K562 (cell line): ENCODE results near the gene SCAMP5. TPM values are rescaled to one million over a fixed set of nuclear protein-coding genes. Genes with fewer than 3 reads are reported as not detected.

Source experiments
- ARID4B ChIP-seq: sonication (generic); formaldehyde crosslinking; IDR thresholded peaks from 2 replicates; pipeline ENCODE4 v1.8.0; 2022; ENCODE audit warnings: mild to moderate bottlenecking, missing genetic modification reagents
- BCL6 ChIP-seq: fragments of 250-450 bp; sonication (Bioruptor Pico); IDR thresholded peaks from 2 replicates; pipeline ENCODE4 v1.4.0; 2020
- CEBPZ ChIP-seq: fragments of 150-350 bp; IDR thresholded peaks from 2 replicates; pipeline ENCODE4 v1.6.1; 2014; ENCODE audit warnings: low read depth, mild to moderate bottlenecking, low read length, borderline replicate concordance
- CUX1 ChIP-seq: fragments of 200-800 bp; sonication (Bioruptor generic); IDR thresholded peaks from 2 replicates; pipeline ENCODE4 v1.6.1; 2016; ENCODE audit warnings: missing genetic modification characterization, missing compliant biosample characterization
- FOXP1 ChIP-seq: sonication (generic); formaldehyde crosslinking; IDR thresholded peaks from 2 replicates; pipeline ENCODE4 v1.8.0; 2022; ENCODE audit warnings: mild to moderate bottlenecking, missing genetic modification reagents
- GMEB1 ChIP-seq: fragments of 250-450 bp; sonication (Bioruptor Pico); IDR thresholded peaks from 2 replicates; pipeline ENCODE4 v1.4.0; 2020; ENCODE audit warnings: mild to moderate bottlenecking
- MTA2 ChIP-seq: fragments of 450-650 bp; IDR thresholded peaks from 2 replicates; pipeline ENCODE4 v1.6.1; 2016; ENCODE audit warnings: low read depth
- NCOA1 ChIP-seq: fragments of 450-650 bp; IDR thresholded peaks from 2 replicates; pipeline ENCODE4 v1.6.1; 2016; ENCODE audit warnings: low read depth
- SP1 ChIP-seq: sonication (generic); formaldehyde crosslinking; IDR thresholded peaks from 2 replicates; pipeline ENCODE4 v1.8.1; 2022; ENCODE audit warnings: mild to moderate bottlenecking, missing genetic modification reagents
- ZNF184 ChIP-seq: sonication (generic); formaldehyde crosslinking; IDR thresholded peaks from 2 replicates; pipeline ENCODE4 v1.5.0; 2020; ENCODE audit warnings: missing genetic modification reagents
- ZNF324 ChIP-seq: fragments of 250-450 bp; sonication (Bioruptor Pico); IDR thresholded peaks from 2 replicates; pipeline ENCODE4 v1.4.0; 2020; ENCODE audit warnings: mild to moderate bottlenecking
- ZNF778 ChIP-seq: fragments of 450-650 bp; formaldehyde crosslinking; IDR thresholded peaks from 2 replicates; pipeline ENCODE4 v1.4.0; 2020; ENCODE audit warnings: mild to moderate bottlenecking, moderate library complexity
- polyA plus RNA-seq, 8 experiments: library from polyadenylated mRNA; depleted of rRNA in 4 of 8; stranded (reverse) in 5 of 8; unstranded in 3 of 8; fragments of >200 nt; fragmentation: Nextera tagmentation in 2 of 8; fragmentation: Illumina TruSeq in 1 of 8; extraction: Ambion mirVana in 2 of 8; extraction: Trizol in 1 of 8; gene quantifications; 2 replicates each; pipeline versions ENCODE4 v1.2.1 to v1.2.3, GENCODE V29; 2011 to 2014; ENCODE audit warnings: inconsistent platforms in 1 of 8, missing spikeins in 1 of 8
- total RNA-seq, 7 experiments: library from RNA; depleted of rRNA in 6 of 7; stranded (reverse); fragments of >200 nt in 6 of 7; fragmentation: Illumina TruSeq in 2 of 7; extraction: Trizol in 2 of 7; gene quantifications; 2 replicates each; pipeline versions ENCODE4 v1.2.1 to v1.2.3, GENCODE V29; 2011 to 2021; ENCODE audit warnings: low replicate concordance in 1 of 7

Gene SCAMP5
- total and polyA plus RNA-seq, 9 of the 15 experiments (the other 6 are each of a cell fraction or from before 2014, with no cell fraction given): 0.09 to 0.29 (median 0.19) TPM; not detected in 5

GRCh38 chr15:75065851-75066509 lies 70.6 kb downstream of the SCAMP5 start (continued):
- TF ChIP-seq ARID4B (CRISPR knock-in tag) (no peak), CUX1 (CRISPR knock-in tag) (peak; percentile 91), MTA2 (peak; percentile 100), ZNF184 (no peak), GMEB1 (CRISPR knock-in tag) (peak; percentile 22; the same call in 1 of the 2 replicates), FOXP1 (CRISPR knock-in tag) (0 out of 2 replicates have a peak, but pooled peaks have one; percentile 61), ZNF778 (CRISPR knock-in tag) (no peak), CEBPZ (no peak), SP1 (CRISPR knock-in tag) (peak; percentile 85), BCL6 (CRISPR knock-in tag) (0 out of 2 replicates have a peak, but pooled peaks have one; percentile 70), ZNF324 (CRISPR knock-in tag) (peak; percentile 55; the same call in 1 of the 2 replicates), NCOA1 (peak; percentile 95)
